Measurements from ENCODE around the gene VKORC1L1. TPM values are rescaled to one million over a fixed set of nuclear protein-coding genes. Genes with fewer than 3 reads are reported as not detected.

VKORC1L1 gene
- total and polyA plus RNA-seq, 2 donors (not counting 3 experiments of a cell fraction or from before 2014, with no cell fraction given) = 14.5 to 36.7 TPM

- Histone ChIP-seq H3K9ac (replicated peaks; ENCODE audit: extremely low read depth, insufficient read depth, low read length) (no peak overlapping the region), H3K9me3 (replicated peaks; ENCODE audit: control insufficient read depth, insufficient read depth, low read length) (no peaks in the 10 kb centered on the region), H3K36me3 (ENCODE audit: control insufficient read depth in 2 of 2, extremely low read depth in 1 of 2, insufficient read depth in 2 of 2, low read length in 2 of 2) (peaks cover 5 to 6% of the 10 kb centered on the region in 2 experiments), H4K20me1 (replicated peaks; ENCODE audit: control insufficient read depth, extremely low read depth, insufficient read depth, low read length) (no peaks in the 10 kb centered on the region), H3K4me2 (ENCODE audit: insufficient read depth, low read length) (no peak overlapping the region), H3K4me3 (replicated peaks in 1 of 3; ENCODE audit: insufficient read depth in 1 of 3, low read depth in 1 of 3, low read length in 3 of 3) (no peak overlapping the region), H3K27me3 (ENCODE audit: control insufficient read depth in 2 of 2, insufficient read depth in 2 of 2, low read length in 2 of 2) (no peaks in the 10 kb centered on the region), H2AFZ (ENCODE audit: low read depth, low read length) (no peak overlapping the region), H3K4me1 (ENCODE audit: control insufficient read depth, extremely low read depth, insufficient read depth, low read length) (no peaks in the 10 kb centered on the region), H3K79me2 (ENCODE audit: control insufficient read depth, insufficient read depth, low read length) (no peaks in the 10 kb centered on the region), H3K27ac (ENCODE audit: insufficient read depth, low read depth, low read length) (no peak overlapping the region), H3K9me1 (replicated peaks; ENCODE audit: control insufficient read depth, extremely low read depth, insufficient read depth, low read length) (no peaks in the 10 kb centered on the region)
- TF ChIP-seq POLR2AphosphoS5 (IDR thresholded peaks at IDR 0.05; ENCODE audit: insufficient read depth, low read depth, low read length) (no peak), POLR2A (IDR thresholded peaks at IDR 0.05; ENCODE audit: low read depth, low read length) (no peak), FOS (IDR thresholded peaks at IDR 0.05; ENCODE audit: borderline replicate concordance, insufficient read depth, low read length) (no peak), JUN (IDR thresholded peaks at IDR 0.05; ENCODE audit: borderline replicate concordance, insufficient read depth, insufficient read length, low read depth) (no peak), GATA2 (IDR thresholded peaks at IDR 0.05; ENCODE audit: insufficient read depth, insufficient read length, low read depth, low read length) (no peak)
- TF ChIP-seq, protein P1, sequence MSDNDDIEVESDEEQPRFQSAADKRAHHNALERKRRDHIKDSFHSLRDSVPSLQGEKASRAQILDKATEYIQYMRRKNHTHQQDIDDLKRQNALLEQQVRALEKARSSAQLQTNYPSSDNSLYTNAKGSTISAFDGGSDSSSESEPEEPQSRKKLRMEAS (IDR thresholded peaks at IDR 0.05; ENCODE audit: insufficient read depth, insufficient read length) = no peak
- DNase-seq (ENCODE audit: low read depth, low spot score) = no peak
- no TSS peak for BruUV-seq (replicated peaks)
- no peak for FAIRE-seq
- CTCF ChIA-PET = interaction anchor here (0.6 kb wide), 1 partner anchor 451 kb away, joined by 3 read pairs; no protein-coding TSS in a partner anchor
- intact Hi-C loops (cut with micrococcal nuclease) = no loop called here
- dilution Hi-C loops (cut with MboI; ENCODE audit: extremely low pct_ligation_motif_present, low sequenced_read_pairs) = no loop called here
- POLR2A ChIA-PET = no interaction called here
Measured at GRCh38 chr7:65951837-65952578, 79.1 kb downstream of the VKORC1L1 start.

Measured in endothelial cell of umbilical vein (primary cell).